SK-N-SH (cell line): ENCODE data around the gene ABCA8. TPM values are rescaled to one million over a fixed set of nuclear protein-coding genes. Genes with fewer than 3 reads are reported as not detected.

Experiments
- CTCF ChIA-PET: fragments of 300-600, 350-600 bp; formaldehyde crosslinking; extraction: SDS; loops from one replicate; lab custom pipeline; 2021; lab: Yijun Ruan, JAX
- POLR2A ChIA-PET: fragments of 350-600 bp; sonication (Branson Sonifier 250); formaldehyde crosslinking; extraction: SDS; loops from one replicate; lab custom pipeline; 2020; ENCODE audit warnings: antibody characterized with exemption, inconsistent platforms; lab: Yijun Ruan, JAX
- DNase-seq: peaks from one replicate; pipeline ENCODE4 v3.0.0; 2012
- H2AFZ ChIP-seq: fragments of 200-600 bp; sonication (generic); 2 replicates; pipeline ENCODE4 v1.8.1; 2016; ENCODE audit warnings: antibody characterized with exemption, mild to moderate bottlenecking, low read depth
- H3F3A ChIP-seq: fragments of 200-600 bp; sonication (generic); replicated peaks from 2 replicates; pipeline ENCODE3; 2016; ENCODE audit warnings: antibody characterized with exemption, mild to moderate bottlenecking; ENCODE audit not compliant: insufficient read depth
- H3K27ac ChIP-seq, 2 experiments: fragments of 200-500 bp in 1 of 2; fragments of 200-600 bp in 1 of 2; sonication (Bioruptor generic) in 1 of 2; sonication (generic), shearing (Covaris generic) in 1 of 2; 2 replicates each; pipeline versions ENCODE4 v1.5.1 to v1.6.1; 2014 to 2016; ENCODE audit warnings: low read depth in 2 of 2, inconsistent platforms in 1 of 2, low read length in 1 of 2, mild to moderate bottlenecking in 1 of 2, mixed read lengths in 1 of 2
- H3K27me3 ChIP-seq: fragments of 200-600 bp; sonication (generic), shearing (Covaris generic); 2 replicates; pipeline ENCODE4 v1.6.1; 2016; ENCODE audit warnings: mixed run types; ENCODE audit not compliant: insufficient read depth
- H3K36me3 ChIP-seq, 2 experiments: fragments of 200-500 bp in 1 of 2; fragments of 200-600 bp in 1 of 2; sonication (Bioruptor generic) in 1 of 2; sonication (generic) in 1 of 2; replicated peaks in 1 of 2; 2 replicates each; pipeline versions ENCODE3 to v1.5.1; 2014 to 2016; ENCODE audit warnings: low read length in 1 of 2, mild to moderate bottlenecking in 1 of 2; ENCODE audit not compliant: insufficient read depth in 2 of 2, control insufficient read depth in 1 of 2
- H3K4me1 ChIP-seq, 2 experiments: fragments of 200-500 bp in 1 of 2; fragments of 200-600 bp in 1 of 2; sonication (Bioruptor generic) in 1 of 2; sonication (generic), shearing (Covaris generic) in 1 of 2; 2 replicates each; pipeline versions ENCODE4 v1.5.1 to v1.6.1; 2014 to 2016; ENCODE audit warnings: low read depth in 1 of 2, low read length in 1 of 2, mixed run types in 1 of 2; ENCODE audit not compliant: insufficient read depth in 2 of 2, control insufficient read depth in 1 of 2
- H3K4me2 ChIP-seq: fragments of 200-600 bp; sonication (generic), shearing (Covaris generic); 2 replicates; pipeline ENCODE4 v1.6.1; 2017; ENCODE audit warnings: mixed run types
- H3K4me3 ChIP-seq, 2 experiments: fragments of 200-500 bp in 1 of 2; fragments of 200-600 bp in 1 of 2; sonication (Bioruptor generic) in 1 of 2; sonication (generic), shearing (Covaris generic) in 1 of 2; 2 replicates each; pipeline versions ENCODE4 v1.5.1 to v1.8.1; 2014 to 2016; ENCODE audit warnings: low read depth in 2 of 2, inconsistent platforms in 1 of 2, low read length in 1 of 2, mild to moderate bottlenecking in 1 of 2, mixed read lengths in 1 of 2, moderate library complexity in 1 of 2
- H3K79me2 ChIP-seq: fragments of 200-600 bp; sonication (generic); 2 replicates; pipeline ENCODE4 v1.8.1; 2017; ENCODE audit warnings: mild to moderate bottlenecking; ENCODE audit not compliant: insufficient read depth
- H3K9ac ChIP-seq: fragments of 200-600 bp; sonication (generic); 2 replicates; pipeline ENCODE4 v1.6.1; 2017; ENCODE audit warnings: mixed run types
- H3K9me2 ChIP-seq: fragments of 200-600 bp; sonication (generic); 2 replicates; pipeline ENCODE4 v1.6.1; 2017; ENCODE audit warnings: mixed run types
- H3K9me3 ChIP-seq: fragments of 200-600 bp; sonication (generic); 2 replicates; pipeline ENCODE4 v1.6.1; 2017; ENCODE audit warnings: mixed run types, mild to moderate bottlenecking, moderate library complexity
- H4K20me1 ChIP-seq: fragments of 200-600 bp; sonication (generic); 2 replicates; pipeline ENCODE4 v1.6.1; 2017; ENCODE audit warnings: mild to moderate bottlenecking, mixed run types; ENCODE audit not compliant: insufficient read depth
- CHD2 ChIP-seq: fragments of 150-350 bp; IDR thresholded peaks from 2 replicates; pipeline ENCODE4 v1.6.1; 2018; ENCODE audit warnings: low read length; ENCODE audit not compliant: partially characterized antibody
- ELF1 ChIP-seq: IDR thresholded peaks from 2 replicates; pipeline ENCODE4 v1.4.0; 2012
- EP300 ChIP-seq, 2 experiments: IDR thresholded peaks; 2 replicates each; pipeline versions ENCODE4 v1.4.0 to v1.6.1; 2012; ENCODE audit warnings: borderline replicate concordance in 1 of 2, low read depth in 1 of 2, low read length in 1 of 2
- EZH2phosphoT487 ChIP-seq: fragments of 200-600 bp; sonication (generic); IDR thresholded peaks from 2 replicates; pipeline ENCODE4 v1.6.1; 2017; ENCODE audit warnings: low read depth, mixed run types, mild to moderate bottlenecking, antibody characterized with exemption, moderate library complexity, borderline replicate concordance
- FOSL2 ChIP-seq: IDR thresholded peaks from 2 replicates; pipeline ENCODE4 v1.4.0; 2012; ENCODE audit warnings: low read depth, mild to moderate bottlenecking, moderate library complexity, borderline replicate concordance
- GATA2 ChIP-seq: sonication (generic); formaldehyde crosslinking; IDR thresholded peaks from 2 replicates; pipeline ENCODE4 v1.5.0; 2020; ENCODE audit warnings: mild to moderate bottlenecking, missing genetic modification reagents
- MAX ChIP-seq: IDR thresholded peaks from 2 replicates; pipeline ENCODE4 v1.4.0; 2012; ENCODE audit warnings: low read depth
- MEF2A ChIP-seq: IDR thresholded peaks from 2 replicates; pipeline ENCODE4 v1.4.0; 2012; ENCODE audit warnings: low read depth, borderline replicate concordance
- NFIC ChIP-seq: IDR thresholded peaks from 2 replicates; pipeline ENCODE4 v1.4.0; 2012; ENCODE audit warnings: borderline replicate concordance
- NRF1 ChIP-seq: IDR thresholded peaks from 2 replicates; pipeline ENCODE4 v1.6.1; 2012; ENCODE audit warnings: low read depth, mild to moderate bottlenecking, low read length
- POLR2AphosphoS5 ChIP-seq: IDR thresholded peaks from 2 replicates; pipeline ENCODE4 v1.6.1; 2012; ENCODE audit warnings: low read depth, low read length
- RAD21 ChIP-seq: IDR thresholded peaks from 2 replicates; pipeline ENCODE4 v1.6.1; 2012; ENCODE audit warnings: mild to moderate bottlenecking, low read length
- RCOR1 ChIP-seq: fragments of 150-350 bp; IDR thresholded peaks from 2 replicates; pipeline ENCODE4 v1.6.1; 2017; ENCODE audit warnings: antibody characterized with exemption, low read length
- REST ChIP-seq: IDR thresholded peaks from 2 replicates; pipeline ENCODE4 v1.6.1; 2012; ENCODE audit warnings: mild to moderate bottlenecking, low read depth, low read length, moderate library complexity
- SMC3 ChIP-seq: IDR thresholded peaks from 2 replicates; pipeline ENCODE4 v1.6.1; 2012; ENCODE audit warnings: low read depth, low read length, improper control_type of control experiment
- TCF12 ChIP-seq: IDR thresholded peaks from 2 replicates; pipeline ENCODE4 v1.4.0; 2012
- TEAD4 ChIP-seq: IDR thresholded peaks from 2 replicates; pipeline ENCODE4 v1.4.0; 2012; ENCODE audit warnings: mild to moderate bottlenecking, borderline replicate concordance; ENCODE audit not compliant: insufficient read depth
- USF2 ChIP-seq: fragments of 150-350 bp; IDR thresholded peaks from 2 replicates; pipeline ENCODE4 v1.6.1; 2017; ENCODE audit warnings: antibody characterized with exemption, low read length, low read depth, borderline replicate concordance
- YY1 ChIP-seq: IDR thresholded peaks from 2 replicates; pipeline ENCODE4 v1.4.0; 2012; ENCODE audit warnings: low read depth, mild to moderate bottlenecking
- WGBS: methylation state at CpG from one replicate; pipeline ENCODE4 v1.1.6; 2017; ENCODE audit warnings: low lambda C conversion rate; 5-methylcytosine and 5-hydroxymethylcytosine counted together
- polyA plus RNA-seq, 3 experiments: library from polyadenylated mRNA; depleted of rRNA; stranded (reverse); fragments of >200 nt; gene quantifications; 2 replicates each; pipeline ENCODE4 v1.2.3, GENCODE V29; 2012
- TF ChIP-seq, protein P1 (sequence below): IDR thresholded peaks from 2 replicates; pipeline ENCODE4 v1.4.0; 2012; ENCODE audit warnings: low read depth, borderline replicate concordance

The ABCA8 gene
- polyA plus RNA-seq, 1 of the 3 experiments (the other 2 are of a cell fraction), result 2.3 TPM

DNA sequence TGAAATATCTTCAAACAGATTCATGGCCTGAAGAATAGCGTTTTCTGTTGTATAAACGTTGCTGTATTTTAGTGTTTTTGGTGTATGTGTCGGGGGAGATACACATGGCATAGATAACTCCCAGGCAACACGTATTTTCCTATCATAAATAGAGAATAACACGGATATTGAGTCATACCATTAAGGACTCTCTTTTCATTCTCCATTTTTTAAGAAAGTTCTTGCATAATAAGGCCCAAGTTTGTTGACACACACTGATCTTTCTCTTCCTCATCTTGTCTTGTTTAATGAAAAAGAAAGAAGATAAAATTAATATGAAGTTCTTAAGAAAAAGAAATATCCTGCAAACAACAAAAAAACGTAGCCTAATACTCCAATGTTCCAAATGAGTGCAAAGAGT is 13.4 kb downstream of the ABCA8 start:
- H3K27ac ChIP-seq, result no peak overlapping the region
- no peak overlapping the region for H2AFZ ChIP-seq
- no peak for DNase-seq
- H3K4me3 ChIP-seq, result no peak overlapping the region
- H4K20me1 ChIP-seq, result no peaks in the 10 kb centered on the region
- H3K79me2 ChIP-seq, result no peaks in the 10 kb centered on the region
- no peaks in the 10 kb centered on the region for H3K9me3 ChIP-seq
- H3K4me1 ChIP-seq, result no peaks in the 10 kb centered on the region
- H3F3A ChIP-seq, result no peaks in the 10 kb centered on the region
- TF ChIP-seq NRF1 (no peak), FOSL2 (no peak), POLR2AphosphoS5 (no peak), NFIC (no peak), YY1 (no peak), EZH2phosphoT487 (no peak), MEF2A (no peak), RAD21 (no peak), GATA2 (CRISPR knock-in tag) (no peak), EP300 (IDR thresholded peaks at IDR 0.05; ENCODE audit: borderline replicate concordance in 1 of 2, low read depth in 1 of 2, low read length in 1 of 2) (no peak), TCF12 (no peak), SMC3 (no peak), ELF1 (no peak), USF2 (no peak), CHD2 (no peak)
- TF ChIP-seq, protein P1, sequence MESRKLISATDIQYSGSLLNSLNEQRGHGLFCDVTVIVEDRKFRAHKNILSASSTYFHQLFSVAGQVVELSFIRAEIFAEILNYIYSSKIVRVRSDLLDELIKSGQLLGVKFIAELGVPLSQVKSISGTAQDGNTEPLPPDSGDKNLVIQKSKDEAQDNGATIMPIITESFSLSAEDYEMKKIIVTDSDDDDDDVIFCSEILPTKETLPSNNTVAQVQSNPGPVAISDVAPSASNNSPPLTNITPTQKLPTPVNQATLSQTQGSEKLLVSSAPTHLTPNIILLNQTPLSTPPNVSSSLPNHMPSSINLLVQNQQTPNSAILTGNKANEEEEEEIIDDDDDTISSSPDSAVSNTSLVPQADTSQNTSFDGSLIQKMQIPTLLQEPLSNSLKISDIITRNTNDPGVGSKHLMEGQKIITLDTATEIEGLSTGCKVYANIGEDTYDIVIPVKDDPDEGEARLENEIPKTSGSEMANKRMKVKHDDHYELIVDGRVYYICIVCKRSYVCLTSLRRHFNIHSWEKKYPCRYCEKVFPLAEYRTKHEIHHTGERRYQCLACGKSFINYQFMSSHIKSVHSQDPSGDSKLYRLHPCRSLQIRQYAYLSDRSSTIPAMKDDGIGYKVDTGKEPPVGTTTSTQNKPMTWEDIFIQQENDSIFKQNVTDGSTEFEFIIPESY, result no peak
- ChIA-PET POLR2A (no interaction called here), CTCF (interaction anchor here (0.9 kb wide), 1 partner anchor 12 kb away, joined by 3 read pairs; no protein-coding TSS in a partner anchor)
- 0 out of 2 replicates have a peak, but pooled peaks cover 3% of the 10 kb centered on the region for H3K9me2 ChIP-seq
- H3K27me3 ChIP-seq, result no peaks in the 10 kb centered on the region
- H3K36me3 ChIP-seq, result no peaks in the 10 kb centered on the region
- WGBS, result 2% methylated on average over 6 of the region's 6 CpGs
- no peak overlapping the region for H3K4me2 ChIP-seq
- H3K9ac ChIP-seq, result no peak overlapping the region

DNA sequence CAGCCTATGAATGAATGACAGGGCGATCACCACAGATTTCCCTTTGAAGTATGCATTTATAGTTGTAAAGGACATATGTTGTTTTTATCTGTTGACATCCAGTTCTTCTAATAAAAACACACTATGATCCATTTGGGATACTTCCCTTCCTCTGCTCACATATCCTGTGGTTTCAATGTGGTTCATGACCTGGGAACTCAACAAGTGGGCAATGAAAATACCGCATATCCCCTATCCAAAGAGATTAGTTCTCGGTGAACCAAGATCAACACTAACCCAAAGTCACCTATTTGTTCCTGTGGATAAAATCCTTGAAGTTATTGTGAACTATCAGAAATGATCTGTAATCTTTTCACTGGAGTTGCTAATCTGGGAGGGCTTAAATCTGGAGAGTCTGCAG is 16.0 kb downstream of the ABCA8 start:
- no peak overlapping the region for H3K27ac ChIP-seq
- no peaks in the 10 kb centered on the region for H4K20me1 ChIP-seq
- H3K9me2 ChIP-seq, result 0 out of 2 replicates have a peak, but pooled peaks cover 3% of the 10 kb centered on the region
- CTCF ChIA-PET, result interaction anchor here (1.2 kb wide), 1 partner anchor 11 kb away, joined by 3 read pairs; no protein-coding TSS in a partner anchor
- no peaks in the 10 kb centered on the region for H3K36me3 ChIP-seq
- TF ChIP-seq REST (no peak), ELF1 (no peak), POLR2AphosphoS5 (no peak), SMC3 (no peak), MAX (no peak), MEF2A (no peak), NFIC (no peak), RCOR1 (no peak), TEAD4 (no peak), RAD21 (no peak)
- H2AFZ ChIP-seq, result no peak overlapping the region
- H3K9me3 ChIP-seq, result no peaks in the 10 kb centered on the region
- no peaks in the 10 kb centered on the region for H3K4me1 ChIP-seq
- H3K4me3 ChIP-seq, result no peak overlapping the region
- H3K27me3 ChIP-seq, result no peaks in the 10 kb centered on the region
- no peak overlapping the region for H3K9ac ChIP-seq
- 15% methylated on average over 3 of the region's 3 CpGs for WGBS
- H3F3A ChIP-seq, result no peaks in the 10 kb centered on the region
- DNase-seq, result no peak
- no peaks in the 10 kb centered on the region for H3K79me2 ChIP-seq
- H3K4me2 ChIP-seq, result no peak overlapping the region
- POLR2A ChIA-PET, result no interaction called here
